Sigmoid colon (tissue), 7 donors: ENCODE data around the gene CRB3. TPM values are rescaled to one million over a fixed set of nuclear protein-coding genes. Genes with fewer than 3 reads are reported as not detected.

ENCODE experiments used
- DNase-seq: peaks from one replicate; pipeline ENCODE4 v3.0.0-alpha.2; 2019
- H3K27ac ChIP-seq, 4 donors: fragments of 200-600 bp; sonication (generic); one replicate each; pipeline ENCODE4 v1.5.1; 2016 to 2019; ENCODE audit warnings: mild to moderate bottlenecking in 1 of 4
- H3K27me3 ChIP-seq, 3 donors: fragments of 200-600 bp; sonication (generic); one replicate each; pipeline ENCODE4 v1.5.1; 2019; ENCODE audit warnings: mild to moderate bottlenecking in 1 of 3
- H3K36me3 ChIP-seq, 4 donors: fragments of 200-600 bp; sonication (generic); one replicate each; pipeline ENCODE4 v1.5.1; 2016 to 2019
- H3K4me1 ChIP-seq, 4 donors: fragments of 200-600 bp; sonication (generic); one replicate each; pipeline ENCODE4 v1.5.1; 2017 to 2019
- H3K4me3 ChIP-seq, 4 donors: fragments of 200-600 bp; sonication (generic); one replicate each; pipeline ENCODE4 v1.5.1; 2017 to 2019; ENCODE audit warnings: mild to moderate bottlenecking in 2 of 4, moderate library complexity in 1 of 4
- H3K9me3 ChIP-seq, 4 donors: fragments of 200-600 bp in 3 of 4; sonication (generic) in 3 of 4; one replicate each; pipeline versions ENCODE4 v1.5.1 to v1.6.1; 2013 to 2019
- CTCF ChIP-seq, 4 experiments: fragments of 450-650 bp in 3 of 4; fragments of 200-600 bp in 1 of 4; IDR thresholded peaks; one replicate each; pipeline ENCODE4 v1.5.1; 2016 to 2019; ENCODE audit warnings: antibody characterized with exemption in 4 of 4, mild to moderate bottlenecking in 3 of 4, moderate library complexity in 2 of 4
- EP300 ChIP-seq, 4 donors: sonication (generic); formaldehyde crosslinking; IDR thresholded peaks; one replicate each; pipeline ENCODE4 v1.6.1; 2017; ENCODE audit warnings: antibody characterized with exemption in 4 of 4
- POLR2A ChIP-seq, 2 donors: fragments of 450-650 bp; IDR thresholded peaks; one replicate each; pipeline ENCODE4 v1.6.1; 2016; ENCODE audit warnings: antibody characterized with exemption in 2 of 2, mild to moderate bottlenecking in 2 of 2, moderate library complexity in 2 of 2
- POLR2AphosphoS5 ChIP-seq, 4 donors: sonication (generic); formaldehyde crosslinking; IDR thresholded peaks; one replicate each; pipeline ENCODE4 v1.6.1; 2017; ENCODE audit warnings: antibody characterized with exemption in 4 of 4
- WGBS, 2 donors: extraction: QIAGEN DNeasy Blood & Tissue Kit; methylation state at CpG; one replicate each; pipeline ENCODE4 v1.1.7; 2013; 5-methylcytosine and 5-hydroxymethylcytosine counted together
- intact Hi-C: fragments of 100-400 bp; cut with DNase I; formaldehyde crosslinking; loops from one replicate; pipeline ENCODE4 v1.15.1; 2023
- polyA plus RNA-seq, 3 donors: library from polyadenylated mRNA; stranded (reverse); fragments of 200-250 nt; gene quantifications; one replicate each; pipeline ENCODE4 v1.2.3, GENCODE V29; 2013
- total RNA-seq, 4 donors: library from RNA; depleted of rRNA; stranded (reverse); fragments of >200 nt; gene quantifications; one replicate each; pipeline ENCODE4 v1.1.0, GENCODE V29; 2016
- donor health status: healthy with polysubstance abuse.
- donor health status: Bipolar disorder and iron deficiency.
- donor health status: healthy.

CRB3 gene
- total and polyA plus RNA-seq, 7 donors: 0.36 to 202 (median 35.9) TPM; not detected in 1

DNA sequence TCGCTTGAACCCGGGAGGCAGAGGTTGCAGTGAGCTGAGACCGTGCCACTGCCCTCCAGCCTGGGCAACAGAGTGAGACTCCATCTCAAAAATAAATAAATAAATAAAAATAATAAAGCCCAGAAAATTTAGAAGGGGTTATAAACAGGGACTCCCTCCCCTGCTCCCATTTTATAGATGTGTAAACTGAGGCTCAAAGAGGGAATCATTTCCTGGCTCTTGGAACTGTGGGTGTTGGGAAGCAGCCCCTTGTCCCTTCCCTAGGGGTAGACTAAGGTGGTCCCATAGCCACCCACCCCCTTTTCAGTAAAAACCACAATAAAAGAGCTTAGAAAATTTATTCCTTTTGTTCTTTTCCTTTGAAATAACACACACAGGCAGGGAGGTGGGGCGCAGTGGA is 24.3 kb upstream of the CRB3 start:
- intact Hi-C loops: no loop called here
- H3K9me3 ChIP-seq: no peaks in the 10 kb centered on the region
- TF ChIP-seq CTCF (IDR thresholded peaks at IDR 0.05) (no peak), POLR2A (IDR thresholded peaks at IDR 0.05) (no peak), EP300 (IDR thresholded peaks at IDR 0.05) (no peak), POLR2AphosphoS5 (IDR thresholded peaks at IDR 0.05) (no peak)
- peaks cover 0 to 23% (median 2%) of the 10 kb centered on the region in 4 donors for H3K36me3 ChIP-seq
- 91 to 96% methylated on average over 4 of the region's 4 CpGs for WGBS, 2 donors
- H3K27ac ChIP-seq: no peak overlapping the region
- H3K27me3 ChIP-seq: no peaks in the 10 kb centered on the region
- no peak overlapping the region for H3K4me3 ChIP-seq
- DNase-seq: no peak
- no peaks in the 10 kb centered on the region for H3K4me1 ChIP-seq

- DNase-seq: no peak
- TF ChIP-seq CTCF (IDR thresholded peaks at IDR 0.05) (no peak), POLR2AphosphoS5 (IDR thresholded peaks at IDR 0.05) (no peak), POLR2A (IDR thresholded peaks at IDR 0.05) (no peak)
- H3K4me3 ChIP-seq: no peak overlapping the region
- 88 to 90% methylated on average over 3 of the region's 3 CpGs for whole genome bisulfite sequencing, 2 donors
- no peaks in the 10 kb centered on the region for H3K4me1 ChIP-seq
- intact Hi-C loops: no loop called here
- H3K36me3 ChIP-seq: peaks cover 0 to 35% (median 2%) of the 10 kb centered on the region in 4 donors
- no peaks in the 10 kb centered on the region for H3K9me3 ChIP-seq
- no peaks in the 10 kb centered on the region for H3K27me3 ChIP-seq
- no peak overlapping the region for H3K27ac ChIP-seq
Observed at GRCh38 chr19:6440905-6441304, 23.2 kb upstream of the CRB3 start.

DNA sequence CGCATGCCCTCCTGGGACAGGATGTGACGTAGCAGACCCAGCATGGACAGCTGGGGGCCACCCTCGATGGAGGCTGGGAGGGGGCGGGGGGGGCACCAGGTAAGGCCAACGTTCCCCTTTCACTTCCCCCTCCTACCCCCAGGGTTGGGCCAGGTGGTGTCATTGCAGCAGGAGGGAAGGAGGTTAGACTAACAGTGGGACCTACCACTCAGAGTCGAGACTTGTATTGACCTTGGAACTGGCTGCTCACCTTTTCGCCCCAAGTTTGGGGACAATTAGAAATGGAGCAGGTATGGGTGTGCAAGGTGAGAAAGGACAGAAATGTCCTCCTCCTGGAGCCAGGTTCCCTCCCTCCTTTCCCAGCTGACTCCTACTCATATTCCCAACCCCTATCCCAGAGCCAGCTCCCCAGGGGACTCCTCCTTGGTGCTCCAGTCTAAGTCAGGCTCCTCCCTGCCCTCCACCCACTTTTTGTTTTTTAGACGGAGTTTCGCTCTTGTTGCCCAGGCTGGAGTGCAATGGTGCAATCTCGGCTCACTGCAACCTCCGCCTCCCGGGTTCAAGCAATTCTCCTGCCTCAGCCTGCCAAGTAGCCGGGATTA is 21.9 kb upstream of the CRB3 start:
- H3K4me1 ChIP-seq: no peaks in the 10 kb centered on the region
- H3K4me3 ChIP-seq: no peak overlapping the region
- no peaks in the 10 kb centered on the region for H3K27me3 ChIP-seq
- 84 to 85% methylated on average over 13 of the region's 13 CpGs for WGBS, 2 donors
- DNase-seq: no peak
- intact Hi-C loops: no loop called here
- H3K9me3 ChIP-seq: no peaks in the 10 kb centered on the region
- H3K36me3 ChIP-seq: peaks cover 0 to 48% (median 0%) of the 10 kb centered on the region in 4 donors
- TF ChIP-seq EP300 (IDR thresholded peaks at IDR 0.05): no peak
- TF ChIP-seq POLR2AphosphoS5 (IDR thresholded peaks at IDR 0.05): no peak
- no peak for TF ChIP-seq CTCF (IDR thresholded peaks at IDR 0.05)
- TF ChIP-seq POLR2A (IDR thresholded peaks at IDR 0.05): no peak
- no peak overlapping the region for H3K27ac ChIP-seq

GRCh38 chr19:6443986-6444385 is 20.1 kb upstream of the CRB3 start:
- 92 to 94% methylated on average over 13 of the region's 13 CpGs for WGBS, 2 donors
- H3K36me3 ChIP-seq: peaks cover 0 to 56% (median 0%) of the 10 kb centered on the region in 4 donors

More at GRCh38 chr19:6443986-6444385, 20.1 kb upstream of the CRB3 start:
- no peak for TF ChIP-seq POLR2A (IDR thresholded peaks at IDR 0.05)
- no peak for TF ChIP-seq CTCF (IDR thresholded peaks at IDR 0.05)
- no peak for TF ChIP-seq POLR2AphosphoS5 (IDR thresholded peaks at IDR 0.05)
- TF ChIP-seq EP300 (IDR thresholded peaks at IDR 0.05): no peak
- H3K4me1 ChIP-seq: no peaks in the 10 kb centered on the region
- H3K27me3 ChIP-seq: no peaks in the 10 kb centered on the region
- intact Hi-C loops: no loop called here
- no peaks in the 10 kb centered on the region for H3K9me3 ChIP-seq
- no peak for DNase-seq
- H3K27ac ChIP-seq: no peak overlapping the region
- H3K4me3 ChIP-seq: no peak overlapping the region
